Measurements from ENCODE around the gene MIOX.

DNA sequence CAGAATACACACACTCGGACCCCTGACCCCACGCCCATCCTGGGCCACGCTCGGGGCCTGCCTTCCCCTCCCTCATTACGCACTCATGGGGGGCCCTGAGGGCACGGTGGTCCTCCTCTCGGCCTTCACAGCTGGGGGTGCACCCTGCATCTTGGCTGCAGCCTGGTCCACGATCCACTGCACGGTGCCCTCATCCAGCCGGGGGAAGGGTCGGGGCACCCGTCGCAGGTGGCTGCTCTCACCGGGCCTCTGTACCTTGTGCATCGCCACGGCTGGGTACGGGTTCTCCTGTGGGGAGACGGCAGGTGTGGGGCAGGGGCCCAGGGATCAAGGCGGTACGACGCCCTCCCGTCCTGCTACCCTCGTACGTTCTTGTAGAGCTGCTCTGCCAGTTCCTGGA, 22.2 kb upstream of the MIOX start:
- TF ChIP-seq, protein P1, sequence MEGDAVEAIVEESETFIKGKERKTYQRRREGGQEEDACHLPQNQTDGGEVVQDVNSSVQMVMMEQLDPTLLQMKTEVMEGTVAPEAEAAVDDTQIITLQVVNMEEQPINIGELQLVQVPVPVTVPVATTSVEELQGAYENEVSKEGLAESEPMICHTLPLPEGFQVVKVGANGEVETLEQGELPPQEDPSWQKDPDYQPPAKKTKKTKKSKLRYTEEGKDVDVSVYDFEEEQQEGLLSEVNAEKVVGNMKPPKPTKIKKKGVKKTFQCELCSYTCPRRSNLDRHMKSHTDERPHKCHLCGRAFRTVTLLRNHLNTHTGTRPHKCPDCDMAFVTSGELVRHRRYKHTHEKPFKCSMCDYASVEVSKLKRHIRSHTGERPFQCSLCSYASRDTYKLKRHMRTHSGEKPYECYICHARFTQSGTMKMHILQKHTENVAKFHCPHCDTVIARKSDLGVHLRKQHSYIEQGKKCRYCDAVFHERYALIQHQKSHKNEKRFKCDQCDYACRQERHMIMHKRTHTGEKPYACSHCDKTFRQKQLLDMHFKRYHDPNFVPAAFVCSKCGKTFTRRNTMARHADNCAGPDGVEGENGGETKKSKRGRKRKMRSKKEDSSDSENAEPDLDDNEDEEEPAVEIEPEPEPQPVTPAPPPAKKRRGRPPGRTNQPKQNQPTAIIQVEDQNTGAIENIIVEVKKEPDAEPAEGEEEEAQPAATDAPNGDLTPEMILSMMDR (IDR thresholded peaks at IDR 0.05 in 2 of 3, conservative IDR thresholded peaks at IDR 0.05 in 1 of 3; ENCODE audit: control insufficient read depth in 2 of 3, extremely low read depth in 1 of 3, insufficient read depth in 1 of 3, low read depth in 3 of 3, low read length in 3 of 3): no peak
- TF ChIP-seq SUPT20H (IDR thresholded peaks at IDR 0.05; ENCODE audit: borderline replicate concordance, control insufficient read depth, low read depth, low read length) (no peak), HDAC2 (IDR thresholded peaks at IDR 0.05) (no peak), RAD21 (IDR thresholded peaks at IDR 0.05; ENCODE audit: insufficient read depth, low read depth, low read length) (no peak), MAX (IDR thresholded peaks at IDR 0.05; ENCODE audit: low read depth, low read length) (no peak), SIN3A (IDR thresholded peaks at IDR 0.05; ENCODE audit: low read depth, low read length) (no peak), JUND (IDR thresholded peaks at IDR 0.05; ENCODE audit: low read depth, low read length) (no peak), EZH2 (IDR thresholded peaks at IDR 0.05; ENCODE audit: borderline replicate concordance, control insufficient read depth, low read depth, low read length) (no peak), REST (IDR thresholded peaks at IDR 0.05; ENCODE audit: low read depth, low read length) (no peak), ZSCAN29 (IDR thresholded peaks at IDR 0.05) (no peak)
- TF ChIP-seq, protein P2, sequence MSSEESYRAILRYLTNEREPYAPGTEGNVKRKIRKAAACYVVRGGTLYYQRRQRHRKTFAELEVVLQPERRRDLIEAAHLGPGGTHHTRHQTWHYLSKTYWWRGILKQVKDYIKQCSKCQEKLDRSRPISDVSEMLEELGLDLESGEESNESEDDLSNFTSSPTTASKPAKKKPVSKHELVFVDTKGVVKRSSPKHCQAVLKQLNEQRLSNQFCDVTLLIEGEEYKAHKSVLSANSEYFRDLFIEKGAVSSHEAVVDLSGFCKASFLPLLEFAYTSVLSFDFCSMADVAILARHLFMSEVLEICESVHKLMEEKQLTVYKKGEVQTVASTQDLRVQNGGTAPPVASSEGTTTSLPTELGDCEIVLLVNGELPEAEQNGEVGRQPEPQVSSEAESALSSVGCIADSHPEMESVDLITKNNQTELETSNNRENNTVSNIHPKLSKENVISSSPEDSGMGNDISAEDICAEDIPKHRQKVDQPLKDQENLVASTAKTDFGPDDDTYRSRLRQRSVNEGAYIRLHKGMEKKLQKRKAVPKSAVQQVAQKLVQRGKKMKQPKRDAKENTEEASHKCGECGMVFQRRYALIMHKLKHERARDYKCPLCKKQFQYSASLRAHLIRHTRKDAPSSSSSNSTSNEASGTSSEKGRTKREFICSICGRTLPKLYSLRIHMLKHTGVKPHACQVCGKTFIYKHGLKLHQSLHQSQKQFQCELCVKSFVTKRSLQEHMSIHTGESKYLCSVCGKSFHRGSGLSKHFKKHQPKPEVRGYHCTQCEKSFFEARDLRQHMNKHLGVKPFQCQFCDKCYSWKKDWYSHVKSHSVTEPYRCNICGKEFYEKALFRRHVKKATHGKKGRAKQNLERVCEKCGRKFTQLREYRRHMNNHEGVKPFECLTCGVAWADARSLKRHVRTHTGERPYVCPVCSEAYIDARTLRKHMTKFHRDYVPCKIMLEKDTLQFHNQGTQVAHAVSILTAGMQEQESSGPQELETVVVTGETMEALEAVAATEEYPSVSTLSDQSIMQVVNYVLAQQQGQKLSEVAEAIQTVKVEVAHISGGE (CRISPR knock-in tag; IDR thresholded peaks at IDR 0.05): no peak
